PC-9 (cell line): Measurements from ENCODE around the gene DEFB132.

Experiments
- EZH2 ChIP-seq: fragments of 200-600 bp; sonication (generic); IDR thresholded peaks from 2 replicates; pipeline ENCODE4 v1.8.0; 2017; ENCODE audit warnings: antibody characterized with exemption, low read depth
- TF ChIP-seq, protein P1 (sequence below): fragments of 200-600 bp; sonication (generic); conservative IDR thresholded peaks from 2 replicates; pipeline ENCODE4 v1.6.1; 2017; ENCODE audit warnings: mixed run types, antibody characterized with exemption, mild to moderate bottlenecking, moderate library complexity

DNA sequence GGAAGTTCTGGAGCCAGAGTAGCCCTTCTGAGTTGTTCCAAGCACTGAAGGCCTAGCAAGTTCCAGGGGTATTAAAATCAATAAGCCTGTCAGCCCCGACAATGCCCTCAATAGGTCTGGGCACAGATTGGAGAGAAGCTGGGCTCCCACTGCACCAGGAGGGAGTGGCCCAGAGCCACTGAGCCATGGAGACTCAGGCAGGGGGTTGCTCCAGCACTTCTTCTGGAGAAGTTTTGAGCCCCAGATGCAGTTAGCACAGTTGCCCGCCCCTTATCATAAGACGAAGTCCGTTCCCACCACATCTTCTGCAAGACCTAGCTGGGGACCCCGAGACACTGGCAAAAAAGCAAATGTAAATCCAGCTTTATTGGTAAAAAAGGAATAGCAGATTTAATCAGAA is 13.0 kb downstream of the DEFB132 start:
- TF ChIP-seq, protein P1, sequence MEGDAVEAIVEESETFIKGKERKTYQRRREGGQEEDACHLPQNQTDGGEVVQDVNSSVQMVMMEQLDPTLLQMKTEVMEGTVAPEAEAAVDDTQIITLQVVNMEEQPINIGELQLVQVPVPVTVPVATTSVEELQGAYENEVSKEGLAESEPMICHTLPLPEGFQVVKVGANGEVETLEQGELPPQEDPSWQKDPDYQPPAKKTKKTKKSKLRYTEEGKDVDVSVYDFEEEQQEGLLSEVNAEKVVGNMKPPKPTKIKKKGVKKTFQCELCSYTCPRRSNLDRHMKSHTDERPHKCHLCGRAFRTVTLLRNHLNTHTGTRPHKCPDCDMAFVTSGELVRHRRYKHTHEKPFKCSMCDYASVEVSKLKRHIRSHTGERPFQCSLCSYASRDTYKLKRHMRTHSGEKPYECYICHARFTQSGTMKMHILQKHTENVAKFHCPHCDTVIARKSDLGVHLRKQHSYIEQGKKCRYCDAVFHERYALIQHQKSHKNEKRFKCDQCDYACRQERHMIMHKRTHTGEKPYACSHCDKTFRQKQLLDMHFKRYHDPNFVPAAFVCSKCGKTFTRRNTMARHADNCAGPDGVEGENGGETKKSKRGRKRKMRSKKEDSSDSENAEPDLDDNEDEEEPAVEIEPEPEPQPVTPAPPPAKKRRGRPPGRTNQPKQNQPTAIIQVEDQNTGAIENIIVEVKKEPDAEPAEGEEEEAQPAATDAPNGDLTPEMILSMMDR = no peak
- TF ChIP-seq EZH2 = no peak
